GM10266 (cell line): ENCODE data around the gene CD83.
"Not testable (repeated sequence)": the region's sequence is repeated elsewhere in the genome, so short reads cannot be mapped to it uniquely, and the experiment has no call there.

ENCODE experiments used
- DNase-seq: peaks from one replicate; pipeline ENCODE4 v3.0.0; 2012; ENCODE audit errors: extremely low spot score
- CTCF ChIP-seq: IDR thresholded peaks from 2 replicates; pipeline ENCODE4 v1.5.1; 2012; ENCODE audit warnings: mild to moderate bottlenecking, low read depth; ENCODE audit not compliant: control insufficient read depth, insufficient read depth; ENCODE audit errors: missing control alignments

CD83 gene

GRCh38 chr6:14149053-14149738 lies 31.6 kb downstream of the CD83 start:
- DNase-seq: no peak
- no peak for TF ChIP-seq CTCF

- no peak for TF ChIP-seq CTCF
- no peak for DNase-seq
Observed at GRCh38 chr6:14149739-14150130, 32.2 kb downstream of the CD83 start.

GRCh38 chr6:14151300-14151699 lies 33.7 kb downstream of the CD83 start:
- DNase-seq: not testable (repeated sequence)

GRCh38 chr6:14151773-14152172 lies 34.2 kb downstream of the CD83 start:
- TF ChIP-seq CTCF: no peak
- no peak for DNase-seq

GRCh38 chr6:14153228-14153627 lies 35.7 kb downstream of the CD83 start:
- DNase-seq: no peak

GRCh38 chr6:14159090-14159489 lies 41.5 kb downstream of the CD83 start:
- TF ChIP-seq CTCF: no peak
- DNase-seq: no peak

More at GRCh38 chr6:14153228-14153627, 35.7 kb downstream of the CD83 start:
- TF ChIP-seq CTCF: no peak

- no peak for TF ChIP-seq CTCF
- no peak for DNase-seq
Observed at GRCh38 chr6:14162826-14163225, 45.3 kb downstream of the CD83 start.

- no peak for DNase-seq
- no peak for TF ChIP-seq CTCF
Observed at GRCh38 chr6:14165091-14165490, 47.5 kb downstream of the CD83 start.
